ENCODE data around the gene C10orf105.

The C10orf105 gene

DNA sequence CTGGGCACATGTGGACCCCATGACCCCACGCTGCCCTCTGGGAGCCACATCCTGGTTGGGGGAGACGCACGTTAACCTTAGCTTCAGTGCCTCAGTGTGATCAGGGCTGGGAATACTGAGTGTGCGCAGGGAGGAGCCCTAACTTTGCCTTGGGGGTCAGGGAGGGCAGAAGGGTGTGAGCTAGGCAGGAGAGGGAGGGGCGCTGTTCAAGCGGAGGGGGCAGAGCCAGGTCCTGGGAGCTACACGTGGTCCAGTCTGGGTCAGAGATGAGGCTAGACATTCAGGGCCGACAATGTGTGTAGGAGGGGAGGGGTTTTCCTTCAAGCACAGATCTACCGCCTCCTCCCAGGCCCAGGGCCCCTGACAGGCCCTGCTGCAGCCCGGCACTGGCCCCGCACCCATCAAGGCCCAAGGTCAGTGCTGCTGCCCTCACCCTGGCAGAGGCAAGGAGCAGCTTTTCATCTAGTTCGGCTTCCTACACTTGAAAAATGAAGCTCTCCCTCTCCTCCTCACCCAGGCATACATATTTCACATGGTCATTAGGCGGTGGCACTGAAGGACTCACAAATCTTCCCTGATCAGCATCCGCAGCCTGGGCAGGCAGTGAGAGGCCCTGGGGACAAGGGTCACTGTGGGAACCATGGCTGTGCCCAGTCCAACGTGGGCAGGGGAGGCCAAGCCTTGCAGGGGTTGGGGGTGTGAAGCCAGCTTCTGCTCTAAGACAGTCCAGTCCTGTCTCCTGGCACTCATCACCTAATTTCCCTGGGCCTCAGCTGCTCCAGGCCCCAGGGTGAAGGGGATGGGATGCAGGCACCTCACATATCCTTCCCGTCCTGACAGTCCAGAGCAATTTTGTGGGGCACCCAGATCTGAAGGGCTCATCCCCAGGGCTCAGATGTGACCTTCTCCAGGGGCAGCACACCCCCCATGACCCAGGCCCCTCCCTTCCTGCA is 47.3 kb downstream of the C10orf105 start:
- no peak for DNase-seq

GRCh38 chr10:71667387-71667752 is 52.2 kb downstream of the C10orf105 start:
- no peak for DNase-seq

GRCh38 chr10:71666639-71667386 is 52.8 kb downstream of the C10orf105 start:
- DNase-seq: no peak

GRCh38 chr10:71665456-71665855 is 54.1 kb downstream of the C10orf105 start:
- DNase-seq: no peak

GRCh38 chr10:71664585-71664984 is 55.0 kb downstream of the C10orf105 start:
- no peak for DNase-seq

DNA sequence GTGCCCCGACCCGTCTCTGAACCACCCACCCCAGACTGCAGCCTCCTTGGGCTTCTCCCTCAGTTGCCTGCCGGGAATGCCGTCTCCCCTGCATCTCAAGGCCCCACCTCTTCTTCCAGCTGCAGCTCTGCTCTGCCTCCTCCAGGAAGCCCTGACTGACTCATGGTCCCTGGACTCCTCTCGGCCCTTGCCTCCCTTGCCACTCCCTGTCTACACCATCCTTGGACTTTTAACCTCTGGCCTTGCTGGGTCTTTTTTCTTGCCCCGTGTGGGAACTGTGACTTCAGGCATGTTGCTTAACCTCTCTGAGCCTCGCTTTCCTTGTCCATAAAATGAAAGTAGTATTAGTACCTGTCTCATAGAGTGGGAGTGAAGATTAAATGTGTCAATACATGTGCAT is 56.3 kb downstream of the C10orf105 start:
- no peak for DNase-seq

GRCh38 chr10:71661779-71662336 is 57.7 kb downstream of the C10orf105 start:
- DNase-seq: no peak

Measured in NCI-H510A treated with DMSO at 0.1 percent for 48 hours (cell line).